K562 (cell line): ENCODE results near the gene PUM2. TPM values are rescaled to one million over a fixed set of nuclear protein-coding genes. Genes with fewer than 3 reads are reported as not detected.
"Not testable (repeated sequence)": the region's sequence is repeated elsewhere in the genome, so short reads cannot be mapped to it uniquely, and the experiment has no call there.

Experiments
- ATAC-seq: fragments of 200-7000 bp; cut with Tn5 transposase; 3 replicates; pipeline ENCODE4 v1.9.1; 2020; ENCODE audit warnings: moderate library complexity
- BruUV-seq: library from RNA; stranded (reverse); fragments of 400-500 nt; replicated peaks from 2 replicates; lab custom pipeline; 2021; lab: Mats Ljungman, UMichigan
- CTCF ChIA-PET: fragments of 300-600 bp; formaldehyde crosslinking; extraction: SDS; loops from one replicate; lab custom pipeline; 2021; ENCODE audit warnings: low intra/inter-chr PET ratio; lab: Yijun Ruan, JAX
- POLR2A ChIA-PET: fragments of 300-600, 350-650 bp; sonication (Branson Sonifier 250); formaldehyde crosslinking; extraction: SDS; loops from one replicate; lab custom pipeline; 2021; ENCODE audit warnings: antibody characterized with exemption, inconsistent platforms; lab: Yijun Ruan, JAX
- DNase-seq, 4 experiments: peaks; one replicate each; pipeline versions ENCODE4 v3.0.0 to v3.0.0-alpha.2; 2011 to 2018; ENCODE audit warnings: low spot score in 3 of 4, mixed read lengths in 3 of 4; ENCODE audit errors: extremely low read depth in 1 of 4
- FAIRE-seq: peaks from 2 replicates; lab custom pipeline; 2011; peaks lifted over from hg19 to GRCh38; lab: Jason Lieb, UNC
- H2AFZ ChIP-seq: 2 replicates; pipeline ENCODE4 v1.6.0; 2011; ENCODE audit warnings: low read depth, low read length, control low read depth, inconsistent platforms
- H3K27ac ChIP-seq: fragments of 200-600 bp; 3 replicates; pipeline ENCODE4 v1.8.0; 2011; ENCODE audit warnings: low read depth, mild to moderate bottlenecking, control low read depth, inconsistent platforms, low read length, moderate library complexity, mixed read lengths; ENCODE audit errors: extremely low read depth
- H3K27me3 ChIP-seq, 2 experiments: fragments of 300-600 bp in 1 of 2; 2 replicates in 1 of 2; 3 replicates in 1 of 2; pipeline versions ENCODE4 v1.6.0 to v1.8.0; 2011; ENCODE audit warnings: inconsistent platforms in 2 of 2, low read length in 2 of 2, mild to moderate bottlenecking in 1 of 2, mixed read lengths in 1 of 2, moderate library complexity in 1 of 2; ENCODE audit not compliant: control insufficient read depth in 2 of 2, insufficient read depth in 2 of 2
- H3K36me3 ChIP-seq: fragments of 300-600 bp; 3 replicates; pipeline ENCODE4 v1.8.0; 2011; ENCODE audit warnings: mild to moderate bottlenecking, low read length, inconsistent platforms; ENCODE audit not compliant: control insufficient read depth, insufficient read depth
- H3K4me1 ChIP-seq, 2 experiments: fragments of 200-600 bp in 1 of 2; replicated peaks in 1 of 2; 2 replicates in 1 of 2; 3 replicates in 1 of 2; pipeline versions ENCODE4 v1.5.1 to v1.8.0; 2011; ENCODE audit warnings: inconsistent platforms in 2 of 2, low read length in 2 of 2, mild to moderate bottlenecking in 1 of 2, mixed read lengths in 1 of 2, moderate library complexity in 1 of 2; ENCODE audit not compliant: control insufficient read depth in 2 of 2, insufficient read depth in 2 of 2
- H3K4me2 ChIP-seq: 2 replicates; pipeline ENCODE4 v1.6.1; 2011; ENCODE audit warnings: low read length, control low read depth, inconsistent platforms, mixed read lengths; ENCODE audit not compliant: insufficient read depth
- H3K4me3 ChIP-seq: fragments of 200-600 bp; sonication (generic), shearing (Covaris generic); 2 replicates; pipeline ENCODE4 v1.5.1; 2016; ENCODE audit warnings: control low read depth, inconsistent platforms
- H3K79me2 ChIP-seq: fragments of 200-600 bp; 3 replicates; pipeline ENCODE4 v1.8.0; 2011; ENCODE audit warnings: low read length, inconsistent platforms; ENCODE audit not compliant: control insufficient read depth, insufficient read depth
- H3K9ac ChIP-seq, 2 experiments: 2 replicates each; pipeline versions ENCODE4 v1.6.0 to v1.6.1; 2011; ENCODE audit warnings: low read depth in 2 of 2, low read length in 2 of 2, control low read depth in 1 of 2, inconsistent platforms in 1 of 2, mild to moderate bottlenecking in 1 of 2, mixed read lengths in 1 of 2; ENCODE audit not compliant: insufficient read depth in 1 of 2
- H3K9me1 ChIP-seq: one replicate; pipeline ENCODE4 v1.6.0; 2011; ENCODE audit warnings: inconsistent platforms, mild to moderate bottlenecking, low read length, moderate library complexity; ENCODE audit not compliant: control insufficient read depth, insufficient read depth
- H3K9me3 ChIP-seq: replicated peaks from 2 replicates; pipeline ENCODE4 v1.5.1; 2011; ENCODE audit warnings: low read depth, low read length, inconsistent platforms; ENCODE audit not compliant: control insufficient read depth, insufficient read depth
- H4K20me1 ChIP-seq: replicated peaks from 2 replicates; pipeline ENCODE4 v1.6.1; 2011; ENCODE audit warnings: low read length, inconsistent platforms, mixed read lengths; ENCODE audit not compliant: control insufficient read depth, insufficient read depth
- CBFA2T2 ChIP-seq: fragments of 450-650 bp; conservative IDR thresholded peaks from 2 replicates; pipeline ENCODE4 v1.6.1; 2017; ENCODE audit warnings: mild to moderate bottlenecking
- POLR2G ChIP-seq: fragments of 200-400 bp; formaldehyde crosslinking; IDR thresholded peaks from 2 replicates; pipeline ENCODE4 v1.6.1; 2017; ENCODE audit warnings: low read depth, mild to moderate bottlenecking, antibody characterized with exemption, low read length, moderate library complexity
- RBM22 ChIP-seq: fragments of 200-400 bp; formaldehyde crosslinking; IDR thresholded peaks from 2 replicates; pipeline ENCODE4 v1.6.1; 2018; ENCODE audit warnings: low read length, low read depth; ENCODE audit not compliant: poor library complexity, severe bottlenecking
- ZFX ChIP-seq: sonication (generic); formaldehyde crosslinking; IDR thresholded peaks from 2 replicates; pipeline ENCODE4 v1.8.0; 2022; ENCODE audit warnings: mild to moderate bottlenecking, missing genetic modification reagents, moderate library complexity
- WGBS: fragments of 100-300 bp; shearing (Covaris generic); methylation state at CpG from one replicate; pipeline ENCODE4 v1.1.6; 2016; ENCODE audit warnings: low coverage, mixed read lengths; ENCODE audit not compliant: insufficient coverage; ENCODE audit errors: missing lambda C conversion rate; 5-methylcytosine and 5-hydroxymethylcytosine counted together
- in situ Hi-C: fragments of 300-500 bp; cut with MboI; formaldehyde crosslinking; loops from 4 replicates; pipeline ENCODE4 v1.15.0; 2018; ENCODE audit warnings: inconsistent platforms, mixed read lengths
- intact Hi-C: fragments of 100-400 bp; cut with micrococcal nuclease; formaldehyde crosslinking; loops from 2 replicates; pipeline ENCODE4 v1.14.2; 2022
- polyA plus RNA-seq, 8 experiments: library from polyadenylated mRNA; depleted of rRNA in 4 of 8; stranded (reverse) in 5 of 8; unstranded in 3 of 8; fragments of >200 nt; fragmentation: Nextera tagmentation in 2 of 8; fragmentation: Illumina TruSeq in 1 of 8; extraction: Ambion mirVana in 2 of 8; extraction: Trizol in 1 of 8; gene quantifications; 2 replicates each; pipeline versions ENCODE4 v1.2.1 to v1.2.3, GENCODE V29; 2011 to 2014; ENCODE audit warnings: inconsistent platforms in 1 of 8, missing spikeins in 1 of 8
- total RNA-seq, 7 experiments: library from RNA; depleted of rRNA in 6 of 7; stranded (reverse); fragments of >200 nt in 6 of 7; fragmentation: Illumina TruSeq in 2 of 7; extraction: Trizol in 2 of 7; gene quantifications; 2 replicates each; pipeline versions ENCODE4 v1.2.1 to v1.2.3, GENCODE V29; 2011 to 2021; ENCODE audit warnings: low replicate concordance in 1 of 7

Gene PUM2
- total and polyA plus RNA-seq, 9 of the 15 experiments (the other 6 are each of a cell fraction or from before 2014, with no cell fraction given), result 13.4 to 61.9 (median 28.3) TPM

DNA sequence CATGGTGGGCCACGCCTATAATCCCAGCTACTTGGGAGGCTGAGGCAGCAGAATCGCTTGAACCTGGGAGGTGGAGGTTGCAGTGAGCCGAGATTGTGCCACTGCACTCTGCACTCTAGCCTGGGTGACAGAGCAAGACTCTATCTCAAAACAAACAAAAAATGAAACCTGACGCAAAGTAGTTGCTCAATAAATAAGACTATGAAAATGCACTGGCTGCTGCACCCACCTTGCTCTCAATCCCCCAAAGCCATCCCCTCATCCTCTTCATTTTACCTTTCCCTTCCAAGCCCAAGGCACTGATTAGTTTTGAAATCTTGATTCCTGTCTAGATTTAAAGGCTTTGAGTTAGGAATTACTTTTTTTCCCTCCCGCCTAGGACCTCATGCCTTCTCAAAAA is 107.0 kb downstream of the PUM2 start:
- peak; percentile 32; the same call in 1 of the 2 replicates for TF ChIP-seq POLR2G
- H3K4me1 ChIP-seq, H3K9me3 ChIP-seq, ATAC-seq, BruUV-seq, H3K9ac ChIP-seq, H3K4me2 ChIP-seq, H2AFZ ChIP-seq, H3K9me1 ChIP-seq, H3K79me2 ChIP-seq, H3K27me3 ChIP-seq, H3K27ac ChIP-seq, in situ Hi-C loops, H4K20me1 ChIP-seq, CTCF ChIA-PET, H3K4me3 ChIP-seq, DNase-seq, FAIRE-seq: not testable (repeated sequence)
- POLR2A ChIA-PET, result interaction anchor here (0.5 to 1.4 kb wide), 4 partner anchors 18 to 342 kb away, joined by 3 to 6 read pairs (median 3); partner anchors contain the start of gene SDC1
- 40% methylated on average over 5 of the region's 5 CpGs for WGBS
- H3K36me3 ChIP-seq, result peaks cover 18% of the 10 kb centered on the region; the same call in 1 of the 3 replicates
- intact Hi-C loops, result loop anchor here (5.0 kb wide), 1 partner anchor 179 kb away; no protein-coding TSS in a partner anchor

DNA sequence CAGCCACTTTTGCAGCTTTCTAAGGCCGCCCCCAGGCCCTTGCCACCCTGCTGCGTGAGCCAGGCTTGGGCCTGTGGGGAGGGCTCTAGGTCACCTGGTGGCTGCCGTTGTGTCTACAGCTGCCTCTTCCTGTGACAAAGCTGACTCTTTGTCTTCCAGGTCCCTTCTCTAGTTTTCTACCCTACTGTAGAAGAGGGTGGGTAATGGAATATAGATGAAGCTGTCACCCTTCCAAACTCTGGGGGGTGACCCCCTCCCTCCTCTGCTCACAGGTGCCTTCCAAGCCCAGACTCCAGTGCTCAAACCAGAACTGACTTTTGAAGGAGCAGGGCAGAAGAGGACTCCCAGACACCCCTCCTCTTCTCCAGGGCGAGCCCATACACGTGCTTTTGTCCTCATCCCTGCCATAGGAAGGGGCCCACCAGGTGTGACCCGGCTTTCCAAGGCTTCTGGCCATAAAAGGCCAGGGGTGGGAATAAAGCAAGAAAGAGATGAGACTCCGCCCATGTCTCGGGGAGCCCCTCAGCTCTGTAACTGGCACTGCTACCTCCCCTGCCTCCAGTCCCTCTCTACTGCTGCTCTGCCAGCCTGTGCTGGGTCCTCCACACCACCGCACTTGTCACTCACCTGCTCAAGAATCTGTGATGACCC is 107.8 kb downstream of the PUM2 start:
- Histone ChIP-seq H3K9ac (no peak overlapping the region; a peak in 1 of 4 replicates), H3K4me2 (peak overlapping the region; percentile 17; the same call in 1 of the 2 replicates), H3K9me3 (no peaks in the 10 kb centered on the region), H4K20me1 (no peaks in the 10 kb centered on the region; the same call in 1 of the 2 replicates), H3K4me1 (peaks cover 3 to 9% of the 10 kb centered on the region in 2 experiments; a peak in 3 of 5 replicates), H3K36me3 (peaks cover 14% of the 10 kb centered on the region; the same call in 1 of the 3 replicates), H3K79me2 (no peaks in the 10 kb centered on the region), H2AFZ (peak overlapping the region; percentile 73), H3K9me1 (peaks cover 4% of the 10 kb centered on the region), H3K27ac (no peak overlapping the region), H3K27me3 (peaks cover 0 to 6% of the 10 kb centered on the region in 2 experiments; a peak in 1 of 5 replicates), H3K4me3 (no peak overlapping the region)
- peak in 2 of 4 experiments; percentile 15 to 20 for DNase-seq
- TF ChIP-seq RBM22, result peak; percentile 47
- no peak for TF ChIP-seq CBFA2T2
- TF ChIP-seq ZFX (CRISPR knock-in tag), result peak; percentile 31; the same call in 1 of the 2 replicates
- WGBS, result 57% methylated on average over 9 of the region's 9 CpGs
- BruUV-seq, result no TSS peak
- ChIA-PET POLR2A (interaction anchor here (1.1 kb wide), 2 partner anchors 10 to 343 kb away, joined by 3 to 4 read pairs; no protein-coding TSS in a partner anchor), CTCF (no interaction called here)
- in situ Hi-C loops, result no loop called here
- FAIRE-seq, result no peak
- intact Hi-C loops, result loop anchor here (5.0 kb wide), 1 partner anchor 179 kb away; no protein-coding TSS in a partner anchor
- ATAC-seq, result peak; percentile 77
